ENCODE measurements around the gene ANO6. TPM values are rescaled to one million over a fixed set of nuclear protein-coding genes. Genes with fewer than 3 reads are reported as not detected.

ANO6 gene
- total and polyA plus RNA-seq, 2 of the 4 experiments (the other 2 are of a cell fraction), result 21.6 to 41.0 TPM

- Histone ChIP-seq H2AK5ac (ENCODE audit: low read depth, low read length) (no peak overlapping the region), H2BK5ac (ENCODE audit: low read depth, low read length, poor library complexity, severe bottlenecking) (no peak overlapping the region), H3K18ac (ENCODE audit: low read depth, low read length) (no peak overlapping the region), H3K4me3 (ENCODE audit: insufficient read depth, low read depth, low read length) (no peak overlapping the region), H3K4me1 (ENCODE audit: control insufficient read depth, insufficient read depth, low read length) (peaks cover 3% of the 10 kb centered on the region; the same call in 1 of the 2 replicates), H4K5ac (ENCODE audit: low read depth, low read length) (no peak overlapping the region), H3K14ac (replicated peaks; ENCODE audit: low read depth, low read length) (no peak overlapping the region), H3K36me3 (ENCODE audit: control insufficient read depth, insufficient read depth, low read length) (0 out of 2 replicates have a peak, but pooled peaks cover 2% of the 10 kb centered on the region), H3K27me3 (ENCODE audit: control insufficient read depth, insufficient read depth, low read length) (no peaks in the 10 kb centered on the region), H3K27ac (ENCODE audit: insufficient read depth, low read length) (no peak overlapping the region), H4K8ac (ENCODE audit: low read depth in 2 of 2, low read length in 2 of 2) (no peak overlapping the region), H3K4me2 (ENCODE audit: low read depth, low read length) (no peak overlapping the region), H2AK9ac (replicated peaks; ENCODE audit: low read depth, low read length, poor library complexity) (no peak overlapping the region), H4K91ac (ENCODE audit: insufficient read depth, low read depth, low read length) (no peak overlapping the region), H3K9ac (ENCODE audit: low read depth, low read length) (no peak overlapping the region), H2AFZ (replicated peaks; ENCODE audit: low read length, poor library complexity) (no peak overlapping the region), H3K9me1 (ENCODE audit: insufficient read depth, low read length) (0 out of 2 replicates have a peak, but pooled peaks cover 7% of the 10 kb centered on the region), H2BK15ac (ENCODE audit: low read depth, low read length) (no peak overlapping the region), H3K56ac (ENCODE audit: extremely low read depth, insufficient read depth, low read length) (no peak overlapping the region), H4K20me1 (ENCODE audit: insufficient read depth, low read length) (no peaks in the 10 kb centered on the region; the same call in 1 of the 2 replicates), H3K23ac (ENCODE audit: low read depth, low read length) (no peak overlapping the region), H3K4ac (ENCODE audit: low read depth, low read length) (no peak overlapping the region), H2BK120ac (ENCODE audit: low read depth, low read length) (no peak overlapping the region), H2BK20ac (ENCODE audit: low read depth, low read length) (no peak overlapping the region), H3K9me3 (ENCODE audit: control insufficient read depth, insufficient read depth, low read length) (no peaks in the 10 kb centered on the region), H3K79me1 (ENCODE audit: low read depth in 1 of 2, low read length in 2 of 2) (peaks cover 30 to 52% of the 10 kb centered on the region in 2 experiments)
- 100% methylated on average over 1 of the region's 3 CpGs; no CpG with 5 or more reads in 1 of the 2 experiments for WGBS, 2 experiments (ENCODE audit: extremely low coverage in 2 of 2, insufficient read length in 1 of 2)
- no peak for DNase-seq
- in situ Hi-C loops (cut with MboI; ENCODE audit: low sequenced_read_pairs), result no loop called here
- ATAC-seq (ENCODE audit: low read depth), result no peak
- no TSS peak for BruUV-seq (replicated peaks)
- intact Hi-C loops (cut with micrococcal nuclease), result no loop called here
- dilution Hi-C loops (cut with HindIII; ENCODE audit: low sequenced_read_pairs, unreplicated experiment), result no loop called here
- POLR2A ChIA-PET (ENCODE audit: unreplicated experiment), result no interaction called here
- CTCF ChIA-PET, result no interaction called here
- TF ChIP-seq MXI1 (IDR thresholded peaks at IDR 0.05; ENCODE audit: borderline replicate concordance, low read depth, low read length) (no peak), USF2 (IDR thresholded peaks at IDR 0.05; ENCODE audit: low read depth, low read length) (no peak), RAD21 (IDR thresholded peaks at IDR 0.05; ENCODE audit: low read length) (no peak), MAZ (IDR thresholded peaks at IDR 0.05; ENCODE audit: borderline replicate concordance, low read depth, low read length) (no peak), BHLHE40 (IDR thresholded peaks at IDR 0.05; ENCODE audit: low read depth, low read length) (no peak)
Observed at GRCh38 chr12:45326358-45326975, 110.6 kb downstream of the ANO6 start.

Data from IMR-90 (cell line).